Neural crest cell (in vitro differentiated cells): Measurements from ENCODE around the gene CREB3L4. TPM values are rescaled to one million over a fixed set of nuclear protein-coding genes. Genes with fewer than 3 reads are reported as not detected.

Source experiments
- DNase-seq: peaks from one replicate; pipeline ENCODE4 v3.0.0; 2021; ENCODE audit warnings: low read depth, mixed read lengths, low spot score
- H3K27ac Mint-ChIP-seq: one replicate; pipeline ENCODE4 v1.8.0; 2021; ENCODE audit warnings: mild to moderate bottlenecking, mixed read lengths; ENCODE audit not compliant: unreplicated experiment
- H3K27me3 Mint-ChIP-seq: 2 replicates; pipeline ENCODE4 v1.8.0; 2021; ENCODE audit warnings: low read depth, mild to moderate bottlenecking, mixed read lengths
- H3K36me3 Mint-ChIP-seq: 2 replicates; pipeline ENCODE4 v1.8.0; 2021; ENCODE audit warnings: low read depth, mild to moderate bottlenecking, mixed read lengths
- H3K4me1 Mint-ChIP-seq: 2 replicates; pipeline ENCODE4 v1.8.0; 2021; ENCODE audit warnings: mixed read lengths
- H3K4me3 Mint-ChIP-seq: one replicate; pipeline ENCODE4 v1.8.0; 2021; ENCODE audit warnings: mild to moderate bottlenecking, mixed read lengths
- H3K9me3 Mint-ChIP-seq: 2 replicates; pipeline ENCODE4 v1.8.0; 2021; ENCODE audit warnings: mixed read lengths
- microRNA-seq: library from miRNA; unstranded; fragments of <30 nt; microRNA quantifications from one replicate; pipeline ENCODE4, GENCODE V29; 2020
- total RNA-seq: library from RNA; stranded (reverse); gene quantifications from 2 replicates; pipeline ENCODE4 v1.2.1, GENCODE V29; 2021
- TF ChIP-seq, protein P1 (sequence below): fragments of 200-600 bp; sonication (generic); conservative IDR thresholded peaks from 2 replicates; pipeline ENCODE4 v1.5.0; 2021; ENCODE audit warnings: antibody characterized with exemption, mild to moderate bottlenecking

Gene CREB3L4
- total RNA-seq, 1 donor from 2014 or later: 20.0 TPM

DNA sequence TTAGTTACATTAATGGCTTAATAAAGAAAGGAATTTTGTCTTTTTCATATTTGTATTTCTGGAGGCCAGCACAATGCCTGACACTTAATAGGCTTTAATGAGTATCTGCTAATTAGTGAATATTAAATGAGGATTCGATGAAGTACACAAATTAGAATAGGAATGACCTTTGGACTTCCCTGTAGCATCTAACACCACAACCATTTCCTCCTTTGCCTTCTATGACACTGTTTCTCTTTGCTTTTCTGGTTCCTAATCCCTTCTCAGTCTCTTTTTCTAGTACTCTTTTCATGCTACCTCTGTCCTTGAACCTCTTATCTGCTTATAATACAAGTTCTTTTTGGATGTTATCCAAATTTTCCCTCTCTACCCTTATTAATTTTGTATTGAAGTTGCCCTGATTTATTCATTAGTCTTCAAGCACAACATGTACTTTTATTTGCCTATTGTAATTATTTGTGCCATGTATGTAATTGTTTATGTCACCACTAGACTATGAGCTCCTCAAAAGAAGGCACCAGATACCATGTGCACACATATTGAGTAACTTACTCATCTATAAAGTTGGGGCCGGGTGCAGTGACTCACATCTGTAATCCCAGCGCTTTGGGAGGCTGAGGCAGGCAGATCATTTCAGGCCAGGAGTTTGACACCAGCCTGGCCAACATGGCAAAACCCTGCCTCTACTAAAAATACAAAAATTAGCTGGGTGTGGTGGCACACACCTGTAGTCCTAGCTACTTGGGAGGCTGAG, 46.6 kb downstream of the CREB3L4 start:
- Mint-ChIP-seq H3K4me1 (no peaks in the 10 kb centered on the region), H3K4me3 (no peak overlapping the region), H3K27ac (no peak overlapping the region), H3K27me3 (no peaks in the 10 kb centered on the region), H3K36me3 (no peaks in the 10 kb centered on the region), H3K9me3 (no peaks in the 10 kb centered on the region)
- DNase-seq: no peak
- TF ChIP-seq, protein P1, sequence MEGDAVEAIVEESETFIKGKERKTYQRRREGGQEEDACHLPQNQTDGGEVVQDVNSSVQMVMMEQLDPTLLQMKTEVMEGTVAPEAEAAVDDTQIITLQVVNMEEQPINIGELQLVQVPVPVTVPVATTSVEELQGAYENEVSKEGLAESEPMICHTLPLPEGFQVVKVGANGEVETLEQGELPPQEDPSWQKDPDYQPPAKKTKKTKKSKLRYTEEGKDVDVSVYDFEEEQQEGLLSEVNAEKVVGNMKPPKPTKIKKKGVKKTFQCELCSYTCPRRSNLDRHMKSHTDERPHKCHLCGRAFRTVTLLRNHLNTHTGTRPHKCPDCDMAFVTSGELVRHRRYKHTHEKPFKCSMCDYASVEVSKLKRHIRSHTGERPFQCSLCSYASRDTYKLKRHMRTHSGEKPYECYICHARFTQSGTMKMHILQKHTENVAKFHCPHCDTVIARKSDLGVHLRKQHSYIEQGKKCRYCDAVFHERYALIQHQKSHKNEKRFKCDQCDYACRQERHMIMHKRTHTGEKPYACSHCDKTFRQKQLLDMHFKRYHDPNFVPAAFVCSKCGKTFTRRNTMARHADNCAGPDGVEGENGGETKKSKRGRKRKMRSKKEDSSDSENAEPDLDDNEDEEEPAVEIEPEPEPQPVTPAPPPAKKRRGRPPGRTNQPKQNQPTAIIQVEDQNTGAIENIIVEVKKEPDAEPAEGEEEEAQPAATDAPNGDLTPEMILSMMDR: no peak

DNA sequence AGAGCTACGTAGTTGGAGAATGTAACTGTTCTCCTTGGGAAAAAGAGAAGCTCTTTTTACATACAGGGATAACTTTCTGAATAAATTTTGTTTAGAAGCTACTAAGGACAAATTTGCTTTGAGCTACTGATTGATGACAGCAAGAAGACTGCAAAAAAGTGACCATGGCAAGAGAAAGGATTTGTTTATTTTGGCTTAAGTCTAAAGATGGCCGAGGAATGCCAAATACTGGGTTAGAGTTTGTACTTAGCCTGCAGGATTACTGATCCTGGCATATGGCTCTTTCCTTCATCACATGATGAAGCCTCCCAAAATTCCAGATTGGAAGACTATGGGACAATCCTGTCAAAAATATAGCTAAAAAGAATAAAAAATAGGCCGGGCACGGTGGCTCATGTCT, 51.6 kb downstream of the CREB3L4 start:
- Mint-ChIP-seq H3K27ac (no peak overlapping the region), H3K9me3 (no peaks in the 10 kb centered on the region), H3K36me3 (no peaks in the 10 kb centered on the region), H3K4me1 (no peaks in the 10 kb centered on the region), H3K4me3 (no peak overlapping the region), H3K27me3 (no peaks in the 10 kb centered on the region)
- DNase-seq: no peak
- TF ChIP-seq, protein P1: no peak

DNA sequence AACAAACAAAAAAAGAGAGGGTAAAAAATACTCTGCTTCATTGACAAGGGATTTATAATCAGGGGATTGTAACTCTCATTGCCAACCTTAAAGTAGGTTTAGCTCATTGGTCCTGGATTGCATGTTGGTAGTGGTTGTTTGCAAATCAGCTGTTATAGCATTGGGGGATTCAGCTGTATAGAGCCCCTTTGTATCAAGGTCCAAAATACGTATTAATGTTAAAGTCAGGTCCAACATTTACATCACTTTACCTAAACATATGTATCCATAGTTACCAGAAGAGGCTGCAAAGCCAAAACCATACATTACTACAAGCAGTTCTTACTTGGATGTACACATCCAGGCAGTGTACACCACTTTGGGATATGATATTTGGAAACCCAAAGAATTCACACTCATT, 52.2 kb downstream of the CREB3L4 start:
- no peaks in the 10 kb centered on the region for H3K36me3 Mint-ChIP-seq
- no peaks in the 10 kb centered on the region for H3K4me1 Mint-ChIP-seq
- no peak for DNase-seq
- H3K27ac Mint-ChIP-seq: no peak overlapping the region
- H3K27me3 Mint-ChIP-seq: no peaks in the 10 kb centered on the region
- TF ChIP-seq, protein P1: no peak
- H3K4me3 Mint-ChIP-seq: no peak overlapping the region
- no peaks in the 10 kb centered on the region for H3K9me3 Mint-ChIP-seq

Small RNAs within 50 kb of the gene (microRNA-seq; reads per million reads assigned to microRNA genes)
- 1.8 reads per million for gene MIR6737

Other genes with a start within 250 kb of the CREB3L4 start
- 78.4 and 79.2 TPM in 2 replicates for gene INTS3, start 239.9 kb upstream of the CREB3L4 start, total RNA-seq
- 16.8 and 18.1 TPM in 2 replicates for gene SLC27A3, start 192.5 kb upstream of the CREB3L4 start, total RNA-seq
- gene GATAD2B, start 44.9 kb upstream of the CREB3L4 start, total RNA-seq: 49.7 and 52.5 TPM in 2 replicates
- 71.6 and 75.2 TPM in 2 replicates for gene DENND4B, start 21.2 kb upstream of the CREB3L4 start, total RNA-seq
- gene CRTC2, start 9.3 kb upstream of the CREB3L4 start, total RNA-seq: 34.1 and 34.7 TPM in 2 replicates
- 107 and 113 TPM in 2 replicates for gene SLC39A1, start 4.4 kb upstream of the CREB3L4 start, total RNA-seq
- 72.9 and 74.2 TPM in 2 replicates for gene JTB, start 9.8 kb downstream of the CREB3L4 start, total RNA-seq
- 90.9 and 91.5 TPM in 2 replicates for gene RAB13, start 18.4 kb downstream of the CREB3L4 start, total RNA-seq
- gene RPS27, start 22.9 kb downstream of the CREB3L4 start, total RNA-seq: 1,806 and 2,076 TPM in 2 replicates
- gene NUP210L, start 187.2 kb downstream of the CREB3L4 start, total RNA-seq: 0.05 TPM in 1 of 2 replicates, not detected in the other
- gene TPM3, start 224.2 kb downstream of the CREB3L4 start, total RNA-seq: 364 and 373 TPM in 2 replicates
- not detected in 2 replicates for gene CFAP141, start 238.4 kb downstream of the CREB3L4 start, total RNA-seq